Activated T-cell treated with anti-CD3 and anti-CD28 coated beads, Interleukin-2, amount 50 U/mL, for 4 hours (primary cell): ENCODE results near the gene C19orf33. TPM values are rescaled to one million over a fixed set of nuclear protein-coding genes. Genes with fewer than 3 reads are reported as not detected.
A peak's percentile ranks its signal among the peaks of the same experiment; 100 is the strongest.
"Not testable (repeated sequence)": the region's sequence is repeated elsewhere in the genome, so short reads cannot be mapped to it uniquely, and the experiment has no call there.

Experiments
- ATAC-seq, 2 donors: fragments of 200-7000 bp; cut with Tn5 transposase; one replicate each; pipeline ENCODE4 v1.10.0; 2021
- DNase-seq: peaks from one replicate; pipeline ENCODE4 v3.0.0-alpha.2; 2020
- H3K27me3 Mint-ChIP-seq: one replicate; pipeline ENCODE4 v1.8.0; 2021; ENCODE audit warnings: low read depth, mixed read lengths
- H3K36me3 Mint-ChIP-seq: one replicate; pipeline ENCODE4 v1.8.0; 2022; ENCODE audit warnings: mixed read lengths; ENCODE audit not compliant: insufficient read depth
- H3K4me1 Mint-ChIP-seq: one replicate; pipeline ENCODE4 v1.8.0; 2021; ENCODE audit warnings: low read depth, mixed read lengths
- H3K4me3 Mint-ChIP-seq: one replicate; pipeline ENCODE4 v1.8.0; 2021; ENCODE audit warnings: mild to moderate bottlenecking, moderate library complexity, mixed read lengths
- H3K9me3 Mint-ChIP-seq: one replicate; pipeline ENCODE4 v1.8.0; 2021; ENCODE audit warnings: mixed read lengths
- total RNA-seq, 3 donors: library from RNA; stranded (reverse); gene quantifications; one replicate each; pipeline ENCODE4 v1.2.1, GENCODE V29; 2021

The C19orf33 gene
- total RNA-seq = not detected

DNA sequence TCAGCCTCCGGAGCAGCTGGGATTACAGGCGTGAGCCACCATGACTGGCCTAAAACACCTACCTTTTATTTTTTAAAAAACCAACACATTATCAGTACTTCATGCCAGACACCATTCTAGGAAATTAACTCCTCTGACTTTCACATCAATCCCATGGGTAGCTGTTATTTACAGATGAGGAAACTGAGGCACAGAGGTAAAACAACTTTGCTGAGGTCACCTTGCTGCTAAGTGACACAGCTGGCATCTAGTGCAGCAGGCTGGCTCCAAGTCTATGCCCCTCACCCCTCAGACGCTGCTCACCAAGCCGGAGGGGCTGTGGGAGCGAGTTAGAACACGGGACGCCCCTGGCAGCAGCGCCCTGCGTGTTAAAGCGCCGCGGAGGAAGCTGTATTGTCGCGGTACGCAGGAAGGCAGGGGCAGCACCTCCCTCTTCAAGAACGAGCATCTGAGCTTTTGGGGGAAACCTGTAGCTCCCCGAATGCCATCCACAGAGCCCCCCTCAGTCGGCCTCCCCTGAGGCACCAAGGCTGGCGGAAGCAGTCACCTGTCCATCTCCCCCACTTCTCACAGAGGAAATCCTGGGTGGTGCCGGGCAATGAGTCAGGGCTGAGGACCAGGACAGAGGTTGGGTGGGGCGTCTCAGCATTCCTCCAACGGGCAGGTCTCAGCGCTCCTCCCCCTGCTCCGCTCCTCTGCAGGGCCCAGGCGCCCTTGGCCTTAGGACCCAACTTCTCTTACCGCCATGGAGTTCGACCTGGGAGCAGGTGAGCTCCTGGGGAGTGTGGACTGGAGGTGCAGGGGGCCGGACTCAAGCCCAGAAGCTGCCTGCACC is at the start of gene C19orf33:
TSS of gene C19orf33 (plus strand) at position 735 of the 835 bp plus-strand sequence. CDS start at position 746, 11 bp downstream.
- DNase-seq (no peak), ATAC-seq (no peak)
- Mint-ChIP-seq H3K4me3 (no peak within 1 kb of the TSS), H3K27me3 (no peaks in the 10 kb centered on the region), H3K36me3 (peaks cover 13% of the 10 kb centered on the region), H3K4me1 (no peaks in the 10 kb centered on the region), H3K9me3 (no peaks in the 10 kb centered on the region)

DNA sequence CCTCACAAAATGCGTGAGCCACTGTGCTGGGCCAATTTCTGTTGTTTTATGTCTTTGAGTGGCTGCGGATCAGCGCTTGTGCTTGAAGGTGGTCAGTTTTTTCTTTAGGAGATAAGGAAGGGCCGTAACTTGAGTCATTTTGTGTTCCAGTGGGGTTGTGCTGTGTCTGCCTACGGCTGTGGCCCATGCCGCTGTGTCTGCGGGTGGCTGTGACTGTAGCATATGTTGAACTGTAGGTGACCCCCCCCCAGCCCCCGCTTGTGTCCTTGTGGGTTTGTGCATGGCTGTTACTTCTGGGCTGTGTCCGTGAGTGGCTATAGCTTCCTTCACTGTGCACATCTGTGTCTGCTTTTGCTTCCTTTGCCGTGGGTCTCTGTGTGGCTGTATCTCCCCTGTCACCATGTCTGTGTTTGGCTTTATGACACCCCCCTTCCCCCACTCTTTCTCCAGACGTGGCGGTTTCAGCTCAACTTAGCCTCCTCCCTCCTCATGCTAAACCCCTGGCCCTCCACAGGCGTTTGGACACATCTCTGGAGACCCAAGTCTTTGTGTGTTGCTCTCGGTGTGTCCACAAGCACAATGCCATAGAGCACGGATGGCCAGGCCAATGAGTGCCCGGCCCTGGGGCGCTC is 48.6 kb upstream of the C19orf33 start:
- no peak for ATAC-seq
- H3K4me3 Mint-ChIP-seq = peak overlapping the region; percentile 38
- H3K4me1 Mint-ChIP-seq = peaks cover 2% of the 10 kb centered on the region
- H3K36me3 Mint-ChIP-seq = no peaks in the 10 kb centered on the region
- no peaks in the 10 kb centered on the region for H3K9me3 Mint-ChIP-seq
- DNase-seq = no peak
- H3K27me3 Mint-ChIP-seq = peaks cover 21% of the 10 kb centered on the region

GRCh38 chr19:38261942-38262341 is 42.1 kb upstream of the C19orf33 start:
- H3K27me3 Mint-ChIP-seq, H3K4me3 Mint-ChIP-seq, DNase-seq, H3K36me3 Mint-ChIP-seq, H3K9me3 Mint-ChIP-seq, ATAC-seq: not testable (repeated sequence)
- H3K4me1 Mint-ChIP-seq = peaks cover 24% of the 10 kb centered on the region

DNA sequence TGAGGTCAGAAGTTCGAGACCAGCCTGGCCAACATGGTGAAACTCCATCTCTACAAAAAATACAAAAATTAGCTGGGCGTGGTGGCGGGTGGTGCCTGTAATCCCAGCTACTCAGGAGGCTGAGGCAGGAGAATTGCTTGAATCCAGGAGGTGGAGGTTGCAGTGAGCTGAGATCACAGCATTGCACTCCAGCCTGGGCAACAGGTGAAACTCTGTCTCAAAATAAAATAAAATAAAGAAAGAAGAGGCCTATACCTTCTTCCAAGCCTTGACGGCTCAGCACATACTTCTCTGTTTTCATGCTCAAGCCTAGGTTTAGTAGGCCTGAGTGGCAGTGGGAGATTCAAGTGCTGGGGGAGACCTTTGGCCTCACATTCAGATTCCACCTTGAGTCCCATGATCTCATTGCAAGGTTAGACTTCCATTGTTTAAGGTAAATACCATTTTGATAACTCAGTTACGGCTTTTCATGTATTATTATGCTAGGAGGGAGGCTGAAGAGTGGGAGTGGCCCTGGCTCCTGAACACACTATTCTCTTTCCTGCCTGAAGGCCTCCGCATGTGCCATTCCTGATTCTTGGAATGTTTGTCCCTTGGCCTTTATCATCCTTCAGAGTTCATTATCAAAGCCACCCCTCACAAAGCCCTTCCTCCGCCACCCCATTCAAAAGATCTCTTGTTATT is 41.3 kb upstream of the C19orf33 start:
- ATAC-seq (no peak), DNase-seq (no peak)
- Mint-ChIP-seq H3K27me3 (peaks cover 7% of the 10 kb centered on the region), H3K4me1 (peaks cover 25% of the 10 kb centered on the region), H3K36me3 (no peaks in the 10 kb centered on the region), H3K4me3 (no peak overlapping the region), H3K9me3 (no peaks in the 10 kb centered on the region)

DNA sequence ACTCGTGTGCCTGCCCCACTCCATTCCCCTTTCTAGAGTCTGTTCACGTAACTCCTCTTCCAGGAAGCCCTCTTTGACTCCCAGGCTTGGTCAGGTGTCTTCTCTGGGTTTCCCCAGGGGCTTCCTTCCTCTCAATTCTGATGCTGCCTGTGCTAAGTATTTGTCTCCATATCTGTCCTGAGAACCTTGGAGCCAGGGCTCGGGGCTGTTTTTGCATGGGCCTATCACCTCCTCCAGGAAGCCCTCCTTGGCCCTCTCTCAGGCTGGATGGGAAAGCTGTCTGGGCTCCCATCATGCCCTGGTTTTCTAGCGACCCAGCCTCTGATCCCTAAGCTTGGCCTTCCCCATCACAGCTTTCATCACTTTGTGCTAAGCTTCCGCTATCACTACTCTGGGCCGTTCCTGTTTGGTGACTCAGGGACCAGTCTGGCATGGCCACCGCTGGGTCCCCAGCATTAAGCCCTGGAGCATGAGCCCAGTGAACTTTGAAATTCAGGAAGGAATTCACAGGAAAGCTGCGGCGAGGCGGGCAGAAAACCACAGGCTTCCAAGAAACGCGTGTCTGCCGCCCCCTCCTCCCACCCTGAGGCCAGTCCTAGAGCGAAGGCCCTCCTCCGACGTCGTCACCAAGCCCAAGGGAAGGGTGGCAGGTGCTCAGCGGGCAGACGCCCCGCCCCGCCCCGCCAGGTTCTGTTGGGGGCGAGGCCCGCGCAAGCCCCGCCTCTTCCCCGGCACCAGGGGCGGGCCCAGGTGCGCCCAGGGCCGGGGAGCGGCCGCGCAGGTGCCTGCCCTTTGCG is 40.2 kb upstream of the C19orf33 start:
- H3K9me3 Mint-ChIP-seq = no peaks in the 10 kb centered on the region
- peak; percentile 77 for DNase-seq
- peak overlapping the region; percentile 80 for H3K4me3 Mint-ChIP-seq
- H3K27me3 Mint-ChIP-seq = peaks cover 3% of the 10 kb centered on the region
- H3K36me3 Mint-ChIP-seq = no peaks in the 10 kb centered on the region
- peaks cover 25% of the 10 kb centered on the region for H3K4me1 Mint-ChIP-seq
- ATAC-seq = peak; percentile 78 to 85

GRCh38 chr19:38264486-38265212 is 39.4 kb upstream of the C19orf33 start, which contains the start of gene SPINT2:
Gene SPINT2, plus strand, starts transcription at chr19:38264573. Its CDS starts 320 bp downstream, at chr19:38264893.
- no peaks in the 10 kb centered on the region for H3K27me3 Mint-ChIP-seq
- no peaks in the 10 kb centered on the region for H3K36me3 Mint-ChIP-seq
- peak; percentile 44 for DNase-seq
- no peaks in the 10 kb centered on the region for H3K9me3 Mint-ChIP-seq
- peak; percentile 60 to 64 for ATAC-seq
- peak within 1 kb of the TSS; percentile 82 for H3K4me3 Mint-ChIP-seq
- H3K4me1 Mint-ChIP-seq = peaks cover 25% of the 10 kb centered on the region

GRCh38 chr19:38265213-38265861 is 38.7 kb upstream of the C19orf33 start:
- Mint-ChIP-seq H3K27me3 (no peaks in the 10 kb centered on the region), H3K4me3 (peak overlapping the region; percentile 82), H3K4me1 (peaks cover 25% of the 10 kb centered on the region), H3K9me3 (no peaks in the 10 kb centered on the region), H3K36me3 (no peaks in the 10 kb centered on the region)
- DNase-seq (no peak), ATAC-seq (no peak)

- no peak for ATAC-seq
- Mint-ChIP-seq H3K4me1 (peaks cover 25% of the 10 kb centered on the region), H3K4me3 (no peak overlapping the region), H3K27me3 (no peaks in the 10 kb centered on the region), H3K9me3 (no peaks in the 10 kb centered on the region), H3K36me3 (no peaks in the 10 kb centered on the region)
- DNase-seq = no peak
These were observed 38.1 kb upstream of the C19orf33 start for GRCh38 chr19:38265921-38266429.

DNA sequence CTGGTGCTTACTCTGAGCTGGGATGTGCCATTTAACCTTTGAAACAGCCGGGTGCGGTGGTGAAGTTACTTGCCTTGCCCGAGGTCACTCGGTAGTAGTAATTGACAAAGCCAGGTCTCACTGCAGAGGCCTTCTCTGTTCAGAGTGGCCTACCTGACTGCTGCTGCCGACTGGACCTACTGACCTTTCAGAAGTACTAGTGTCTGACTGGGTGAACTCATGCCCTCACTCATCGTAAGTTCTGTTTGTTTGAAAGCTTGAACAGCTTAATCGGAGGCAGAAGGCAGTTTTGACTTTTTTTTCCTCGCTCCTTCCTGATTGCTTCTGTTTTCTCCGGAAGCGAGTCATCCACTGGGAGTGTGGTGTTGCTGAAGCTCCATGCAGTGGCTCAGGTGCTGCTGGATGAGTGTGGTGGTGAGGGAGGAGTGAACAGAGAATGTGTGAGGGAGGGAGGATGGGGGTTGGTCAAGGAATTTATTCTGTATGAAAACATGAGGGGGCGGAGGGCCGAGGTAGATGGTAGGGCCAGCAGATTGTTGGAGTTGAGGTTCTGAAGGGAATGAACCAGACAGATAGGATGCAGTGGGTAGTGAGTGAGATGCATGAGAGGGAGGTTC is 37.0 kb upstream of the C19orf33 start:
- DNase-seq (no peak), ATAC-seq (no peak)
- Mint-ChIP-seq H3K27me3 (no peaks in the 10 kb centered on the region), H3K4me3 (no peak overlapping the region), H3K9me3 (no peaks in the 10 kb centered on the region), H3K4me1 (peaks cover 25% of the 10 kb centered on the region), H3K36me3 (no peaks in the 10 kb centered on the region)

DNA sequence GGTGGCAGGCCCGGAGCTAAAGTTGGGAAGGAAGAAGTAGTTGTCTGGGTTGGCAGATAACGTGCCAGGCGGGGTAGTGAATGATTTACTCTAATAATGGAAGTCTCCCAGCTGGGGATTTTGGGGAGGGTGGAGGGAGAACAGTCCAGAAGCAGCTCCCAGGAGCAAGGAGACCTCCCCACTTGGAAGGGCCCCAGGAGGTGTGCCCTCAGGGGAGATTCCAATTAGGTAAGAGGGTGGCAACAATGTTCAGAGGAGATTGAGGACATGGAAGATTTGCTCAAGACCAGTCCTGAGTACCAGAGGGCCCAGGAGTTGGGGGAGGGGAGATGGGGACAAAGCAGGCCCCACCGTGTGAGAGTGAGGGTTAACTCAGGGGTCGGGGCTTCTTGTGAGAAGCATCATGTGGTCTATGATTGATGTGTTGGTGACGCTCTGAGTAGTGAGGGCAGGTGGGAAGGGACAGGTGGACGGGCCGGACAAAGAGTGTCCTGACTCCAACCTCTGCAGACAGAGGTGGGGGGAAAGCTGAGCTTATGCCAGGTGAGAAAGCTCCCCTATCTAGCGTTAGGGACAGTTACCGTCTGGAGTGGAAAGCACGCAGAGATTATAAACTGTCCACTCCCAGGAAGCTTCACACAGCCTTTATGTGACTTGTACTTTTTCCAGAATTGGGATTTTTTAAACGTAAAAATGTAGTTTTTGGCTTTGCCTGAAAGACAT is 36.1 kb upstream of the C19orf33 start:
- H3K27me3 Mint-ChIP-seq = no peaks in the 10 kb centered on the region
- no peaks in the 10 kb centered on the region for H3K9me3 Mint-ChIP-seq
- peaks cover 24% of the 10 kb centered on the region for H3K4me1 Mint-ChIP-seq
- no peaks in the 10 kb centered on the region for H3K36me3 Mint-ChIP-seq
- ATAC-seq (no peak), DNase-seq (no peak)
- no peak overlapping the region for H3K4me3 Mint-ChIP-seq

GRCh38 chr19:38268539-38268938 is 35.5 kb upstream of the C19orf33 start:
- no peaks in the 10 kb centered on the region for H3K36me3 Mint-ChIP-seq
- no peak for DNase-seq
- no peak for ATAC-seq
- H3K4me3 Mint-ChIP-seq = no peak overlapping the region
- H3K9me3 Mint-ChIP-seq = no peaks in the 10 kb centered on the region
- H3K27me3 Mint-ChIP-seq = no peaks in the 10 kb centered on the region
- peaks cover 20% of the 10 kb centered on the region for H3K4me1 Mint-ChIP-seq

DNA sequence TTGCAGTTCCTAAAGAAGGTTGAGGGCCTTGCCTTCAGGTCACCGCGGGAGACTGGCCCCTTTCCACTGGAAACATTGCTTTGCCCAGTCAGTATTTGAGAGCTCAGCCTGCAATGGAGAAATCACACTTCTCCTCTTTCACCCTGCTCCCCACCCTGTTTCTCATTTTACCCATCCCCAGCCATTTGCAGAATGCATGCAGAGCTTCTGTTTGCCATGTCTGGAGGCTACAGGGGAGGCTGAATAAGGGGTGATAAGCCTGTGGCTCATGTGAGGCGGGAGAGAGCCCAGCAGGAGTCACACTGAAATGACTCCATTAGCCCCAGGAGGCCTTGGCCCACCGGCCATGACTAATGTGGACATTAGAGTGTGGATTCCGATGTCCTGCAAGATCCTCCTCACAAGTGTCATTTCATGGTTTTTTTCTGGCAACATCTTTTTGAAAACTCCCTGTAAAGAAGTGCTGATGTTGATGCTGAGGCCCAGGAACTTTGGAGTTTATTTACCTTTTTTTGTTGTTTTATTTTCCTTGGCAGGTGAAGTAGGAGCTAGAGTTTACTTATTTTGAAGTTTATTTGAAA is 33.4 kb upstream of the C19orf33 start:
- Mint-ChIP-seq H3K27me3 (no peaks in the 10 kb centered on the region), H3K4me1 (peaks cover 7% of the 10 kb centered on the region), H3K9me3 (no peaks in the 10 kb centered on the region), H3K36me3 (no peaks in the 10 kb centered on the region), H3K4me3 (no peak overlapping the region)
- no peak for ATAC-seq
- no peak for DNase-seq
